Mesendoderm (in vitro differentiated cells): ENCODE data around the gene TADA3.

Experiments
- DNase-seq: peaks from one replicate; pipeline ENCODE4 v3.0.0; 2013
- H2AK5ac ChIP-seq: 2 replicates; pipeline ENCODE4 v1.6.1; 2013; ENCODE audit warnings: low read length, inconsistent platforms
- H2BK120ac ChIP-seq: 2 replicates; pipeline ENCODE4 v1.6.1; 2013; ENCODE audit warnings: low read depth, mild to moderate bottlenecking, low read length, moderate library complexity, mixed read lengths
- H2BK15ac ChIP-seq: replicated peaks from 2 replicates; pipeline ENCODE4 v1.6.1; 2013; ENCODE audit warnings: low read depth, mild to moderate bottlenecking, moderate library complexity
- H2BK5ac ChIP-seq: 2 replicates; pipeline ENCODE4 v1.6.1; 2013; ENCODE audit warnings: low read length, inconsistent platforms
- H3K18ac ChIP-seq: 2 replicates; pipeline ENCODE4 v1.6.1; 2013; ENCODE audit warnings: mild to moderate bottlenecking, low read length, mixed read lengths
- H3K23ac ChIP-seq: one replicate; pipeline ENCODE4 v1.6.1; 2013; ENCODE audit warnings: low read length
- H3K27ac ChIP-seq: 2 replicates; pipeline ENCODE4 v1.5.1; 2013; ENCODE audit warnings: low read depth, mild to moderate bottlenecking, inconsistent platforms, low read length, moderate library complexity
- H3K27me3 ChIP-seq: 2 replicates; pipeline ENCODE4 v1.6.1; 2013; ENCODE audit warnings: low read length, control low read depth, mild to moderate bottlenecking, inconsistent platforms; ENCODE audit not compliant: insufficient read depth, poor library complexity
- H3K36me3 ChIP-seq: 2 replicates; pipeline ENCODE4 v1.6.1; 2013; ENCODE audit warnings: low read length, inconsistent platforms; ENCODE audit not compliant: control insufficient read depth, insufficient read depth
- H3K4ac ChIP-seq: one replicate; pipeline ENCODE4 v1.6.1; 2013; ENCODE audit warnings: low read depth, mild to moderate bottlenecking, low read length, moderate library complexity
- H3K4me1 ChIP-seq: 2 replicates; pipeline ENCODE4 v1.6.1; 2013; ENCODE audit warnings: low read depth, low read length, inconsistent platforms; ENCODE audit not compliant: control insufficient read depth
- H3K4me2 ChIP-seq: 2 replicates; pipeline ENCODE4 v1.6.1; 2013; ENCODE audit warnings: low read length
- H3K4me3 ChIP-seq: 2 replicates; pipeline ENCODE4 v1.5.1; 2013; ENCODE audit warnings: mild to moderate bottlenecking, low read length
- H3K56ac ChIP-seq: one replicate; pipeline ENCODE4 v1.6.1; 2013; ENCODE audit warnings: low read length
- H3K79me1 ChIP-seq: 2 replicates; pipeline ENCODE4 v1.6.1; 2013; ENCODE audit warnings: low read length, inconsistent platforms
- H3K79me2 ChIP-seq: 2 replicates; pipeline ENCODE4 v1.6.1; 2013; ENCODE audit warnings: mild to moderate bottlenecking, low read length; ENCODE audit not compliant: control insufficient read depth, insufficient read depth
- H3K9ac ChIP-seq: 2 replicates; pipeline ENCODE4 v1.6.1; 2013; ENCODE audit warnings: low read length, inconsistent platforms
- H4K5ac ChIP-seq: one replicate; pipeline ENCODE4 v1.6.1; 2013; ENCODE audit warnings: low read length
- H4K8ac ChIP-seq: one replicate; pipeline ENCODE4 v1.6.1; 2013; ENCODE audit warnings: low read depth, mild to moderate bottlenecking, control low read depth, low read length, moderate library complexity
- WGBS: extraction: QIAGEN DNeasy Blood & Tissue Kit; methylation state at CpG from one replicate; pipeline ENCODE4 v1.1.7; 2013; ENCODE audit warnings: low lambda C conversion rate, missing lambda C conversion rate; ENCODE audit not compliant: insufficient coverage; ENCODE audit errors: extremely low coverage; 5-methylcytosine and 5-hydroxymethylcytosine counted together

The TADA3 gene

DNA sequence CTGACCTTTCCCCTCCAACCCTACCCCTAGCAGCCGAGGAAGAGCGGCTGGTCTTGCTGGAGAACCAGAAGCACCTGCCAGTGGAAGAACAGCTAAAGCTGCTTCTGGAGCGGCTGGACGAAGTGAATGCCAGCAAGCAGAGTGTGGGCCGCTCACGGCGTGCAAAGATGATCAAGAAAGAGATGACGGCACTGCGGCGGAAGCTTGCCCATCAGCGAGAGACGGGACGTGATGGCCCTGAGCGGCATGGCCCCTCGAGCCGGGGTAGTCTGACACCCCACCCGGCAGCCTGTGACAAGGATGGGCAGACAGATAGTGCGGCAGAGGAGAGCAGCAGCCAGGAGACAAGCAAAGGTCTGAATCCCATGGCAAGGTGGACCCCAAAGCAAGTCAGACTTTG lies 48.7 kb downstream of the TADA3 start:
- Histone ChIP-seq H3K4ac (no peak overlapping the region), H4K5ac (no peak overlapping the region), H3K27ac (no peak overlapping the region), H3K27me3 (no peaks in the 10 kb centered on the region), H3K9ac (no peak overlapping the region), H3K79me2 (no peaks in the 10 kb centered on the region), H2AK5ac (no peak overlapping the region), H2BK120ac (no peak overlapping the region), H3K56ac (no peak overlapping the region), H3K4me3 (no peak overlapping the region), H4K8ac (no peak overlapping the region), H3K79me1 (no peaks in the 10 kb centered on the region), H2BK15ac (no peak overlapping the region), H3K4me2 (no peak overlapping the region), H2BK5ac (no peak overlapping the region), H3K36me3 (peaks cover 41% of the 10 kb centered on the region), H3K23ac (no peak overlapping the region), H3K18ac (no peak overlapping the region), H3K4me1 (no peaks in the 10 kb centered on the region)
- DNase-seq = no peak
- WGBS = no CpG with 5 or more reads among the region's 18 CpGs

DNA sequence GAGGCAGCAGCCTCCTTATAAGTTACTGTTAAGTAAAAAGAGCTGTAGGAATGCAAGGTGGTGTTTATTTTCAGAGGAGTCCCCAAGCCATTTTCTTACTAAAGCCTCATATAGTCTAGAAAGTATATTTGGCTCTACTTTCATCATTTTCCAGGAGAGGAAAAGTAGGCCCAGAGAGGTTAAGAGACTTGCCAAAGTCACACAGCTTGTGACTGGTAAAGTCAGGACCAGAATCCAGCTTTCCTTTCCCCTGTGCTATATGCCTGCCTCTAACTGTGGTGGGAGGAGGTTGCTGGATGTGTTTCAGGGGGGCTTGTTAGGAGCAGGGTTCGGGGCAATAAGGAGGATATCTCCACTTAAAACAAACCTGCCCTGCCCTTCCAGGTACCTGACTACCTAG lies 49.7 kb downstream of the TADA3 start:
- H3K4me1 ChIP-seq = no peaks in the 10 kb centered on the region
- H2BK5ac ChIP-seq = no peak overlapping the region
- H2BK15ac ChIP-seq = no peak overlapping the region
- no CpG with 5 or more reads among the region's 1 CpG for WGBS
- H3K79me2 ChIP-seq = no peaks in the 10 kb centered on the region
- no peak overlapping the region for H3K4me2 ChIP-seq
- no peak overlapping the region for H4K5ac ChIP-seq
- DNase-seq = no peak
- peaks cover 41% of the 10 kb centered on the region for H3K36me3 ChIP-seq
- H4K8ac ChIP-seq = no peak overlapping the region
- H3K27me3 ChIP-seq = no peaks in the 10 kb centered on the region
- no peak overlapping the region for H3K27ac ChIP-seq
- H2AK5ac ChIP-seq = no peak overlapping the region
- H3K18ac ChIP-seq = no peak overlapping the region
- H3K4me3 ChIP-seq = no peak overlapping the region
- H3K9ac ChIP-seq = no peak overlapping the region
- no peak overlapping the region for H3K4ac ChIP-seq
- no peaks in the 10 kb centered on the region for H3K79me1 ChIP-seq
- H2BK120ac ChIP-seq = no peak overlapping the region
- no peak overlapping the region for H3K56ac ChIP-seq
- no peak overlapping the region for H3K23ac ChIP-seq

DNA sequence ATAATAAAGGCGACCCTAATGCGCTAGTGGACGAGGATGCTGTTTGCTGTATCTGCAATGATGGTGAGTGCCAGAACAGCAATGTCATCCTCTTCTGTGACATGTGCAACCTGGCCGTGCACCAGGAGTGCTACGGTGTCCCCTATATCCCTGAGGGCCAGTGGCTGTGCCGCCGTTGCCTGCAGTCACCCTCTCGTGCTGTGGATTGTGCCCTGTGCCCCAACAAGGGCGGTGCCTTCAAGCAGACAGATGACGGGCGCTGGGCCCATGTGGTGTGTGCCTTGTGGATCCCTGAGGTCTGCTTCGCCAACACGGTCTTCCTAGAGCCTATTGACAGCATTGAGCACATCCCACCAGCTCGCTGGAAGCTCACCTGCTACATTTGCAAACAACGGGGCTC lies 53.1 kb downstream of the TADA3 start:
- Histone ChIP-seq H3K27me3 (no peaks in the 10 kb centered on the region), H3K36me3 (peaks cover 31% of the 10 kb centered on the region), H3K18ac (no peak overlapping the region), H3K56ac (no peak overlapping the region), H2BK15ac (no peak overlapping the region), H3K79me1 (peaks cover 9% of the 10 kb centered on the region), H3K4ac (no peak overlapping the region), H4K8ac (no peak overlapping the region), H3K4me1 (no peaks in the 10 kb centered on the region), H3K79me2 (peaks cover 3% of the 10 kb centered on the region), H3K27ac (no peak overlapping the region), H2BK5ac (no peak overlapping the region), H4K5ac (no peak overlapping the region), H3K9ac (no peak overlapping the region), H3K4me2 (no peak overlapping the region), H2AK5ac (no peak overlapping the region), H3K23ac (no peak overlapping the region), H2BK120ac (no peak overlapping the region), H3K4me3 (no peak overlapping the region)
- DNase-seq = no peak
- no CpG with 5 or more reads among the region's 15 CpGs for WGBS

DNA sequence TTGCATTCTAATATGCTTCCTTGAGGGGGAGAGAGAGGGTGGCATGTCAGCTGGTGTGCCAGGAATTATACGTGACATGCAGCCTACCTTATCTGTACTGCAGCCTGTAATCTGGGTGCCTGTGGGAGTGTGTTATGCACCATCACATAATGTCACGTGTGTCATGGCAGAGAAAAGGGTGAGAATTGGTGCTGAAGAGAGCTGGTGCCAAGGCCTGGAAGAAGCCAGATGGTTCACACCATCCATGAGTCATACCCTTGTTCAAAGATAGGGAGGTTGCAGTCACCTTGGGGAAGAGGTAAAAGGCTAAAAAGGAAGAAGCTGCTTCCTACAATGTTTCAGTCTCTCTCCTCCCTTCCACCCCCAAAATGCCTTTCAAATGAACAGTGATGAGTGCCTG lies 55.4 kb downstream of the TADA3 start:
- Histone ChIP-seq H2BK15ac (no peak overlapping the region), H2AK5ac (no peak overlapping the region), H3K27ac (no peak overlapping the region), H3K56ac (no peak overlapping the region), H3K4me2 (no peak overlapping the region), H3K4ac (no peak overlapping the region), H3K23ac (no peak overlapping the region), H3K9ac (no peak overlapping the region), H3K18ac (no peak overlapping the region), H2BK120ac (no peak overlapping the region), H4K5ac (no peak overlapping the region), H3K36me3 (peaks cover 18% of the 10 kb centered on the region), H3K4me3 (no peak overlapping the region), H4K8ac (no peak overlapping the region), H3K79me1 (peaks cover 26% of the 10 kb centered on the region), H2BK5ac (no peak overlapping the region), H3K4me1 (peaks cover 3% of the 10 kb centered on the region), H3K79me2 (peaks cover 25% of the 10 kb centered on the region), H3K27me3 (no peaks in the 10 kb centered on the region)
- no peak for DNase-seq
- WGBS = no CpG with 5 or more reads among the region's 2 CpGs

DNA sequence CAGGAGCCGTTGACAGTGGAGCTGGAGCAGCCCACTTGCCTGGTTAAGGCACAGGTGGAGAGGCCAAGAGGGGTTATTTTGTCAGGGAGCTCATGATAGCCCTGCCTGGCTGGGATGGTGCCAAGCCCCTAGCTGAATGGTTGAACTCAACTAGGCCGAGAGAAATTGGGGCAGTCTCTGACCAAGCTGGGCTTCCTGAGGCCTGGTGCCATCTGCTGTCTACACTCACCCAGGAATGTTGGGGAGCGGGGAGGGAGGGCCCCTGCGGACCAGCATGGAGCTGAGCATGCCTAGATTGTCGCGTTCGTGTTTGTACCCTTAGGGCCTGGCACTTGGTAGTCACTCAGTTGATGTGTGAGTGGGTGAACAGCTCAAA lies 59.5 kb downstream of the TADA3 start:
- Histone ChIP-seq H4K5ac (no peak overlapping the region), H2AK5ac (no peak overlapping the region), H3K36me3 (peaks cover 7% of the 10 kb centered on the region), H3K4me2 (peak overlapping the region; percentile 33), H3K9ac (peak overlapping the region; percentile 94), H3K79me1 (peaks cover 26% of the 10 kb centered on the region), H3K23ac (no peak overlapping the region), H3K79me2 (peaks cover 25% of the 10 kb centered on the region), H2BK120ac (no peak overlapping the region), H2BK5ac (no peak overlapping the region), H2BK15ac (no peak overlapping the region), H3K56ac (peak overlapping the region; percentile 96), H3K4me1 (peaks cover 3% of the 10 kb centered on the region), H3K27me3 (no peaks in the 10 kb centered on the region), H3K27ac (no peak overlapping the region), H3K4ac (no peak overlapping the region), H3K4me3 (peak overlapping the region; percentile 72), H4K8ac (no peak overlapping the region), H3K18ac (no peak overlapping the region)
- DNase-seq = no peak
- WGBS = no CpG with 5 or more reads among the region's 7 CpGs

DNA sequence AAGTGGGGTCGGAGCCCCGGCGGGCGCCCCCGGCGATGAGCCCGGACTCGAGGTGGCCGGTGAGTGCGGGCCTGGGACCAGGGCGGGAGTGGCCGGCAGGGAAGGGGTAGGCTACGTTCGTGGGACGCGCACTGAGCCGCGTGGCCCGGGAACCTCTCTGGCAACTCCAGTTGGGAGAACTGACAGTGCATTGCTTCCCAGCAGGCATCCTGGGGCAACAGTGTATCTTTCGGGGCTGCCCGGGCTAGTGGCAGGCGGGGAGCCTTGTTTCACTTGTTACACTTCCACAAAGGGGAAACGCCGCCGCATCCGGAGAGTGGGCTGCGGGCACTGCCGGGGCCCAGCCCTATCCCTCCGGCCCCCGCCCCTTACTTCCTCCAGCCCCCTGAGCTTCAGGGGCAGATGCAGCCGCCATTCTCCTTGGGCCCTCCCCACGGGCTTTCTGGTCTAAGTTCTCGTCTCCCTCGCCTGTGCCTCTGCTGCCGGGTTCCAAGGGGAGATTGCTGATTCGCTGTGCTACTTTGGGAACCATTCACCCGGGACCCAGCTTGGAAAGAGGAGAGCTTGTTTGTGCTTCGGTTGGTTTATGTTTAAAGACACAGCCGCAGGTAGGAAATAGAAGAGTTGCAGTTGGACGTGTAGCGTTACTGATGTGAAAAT lies 60.1 kb downstream of the TADA3 start:
- peak overlapping the region; percentile 96 for H3K56ac ChIP-seq
- no peak overlapping the region for H4K5ac ChIP-seq
- no peak overlapping the region for H2BK15ac ChIP-seq
- peaks cover 25% of the 10 kb centered on the region for H3K79me2 ChIP-seq
- H3K27me3 ChIP-seq = no peaks in the 10 kb centered on the region
- no peak overlapping the region for H2AK5ac ChIP-seq
- no peak overlapping the region for H2BK120ac ChIP-seq
- H3K79me1 ChIP-seq = peaks cover 24% of the 10 kb centered on the region
- H4K8ac ChIP-seq = no peak overlapping the region
- peak overlapping the region; percentile 98 for H3K18ac ChIP-seq
- peaks cover 7% of the 10 kb centered on the region for H3K36me3 ChIP-seq
- WGBS = no CpG with 5 or more reads among the region's 41 CpGs
- H2BK5ac ChIP-seq = no peak overlapping the region
- H3K4me1 ChIP-seq = peaks cover 3% of the 10 kb centered on the region
- peak overlapping the region; percentile 94 for H3K9ac ChIP-seq
- peak; percentile 25 for DNase-seq
- H3K4me3 ChIP-seq = peak overlapping the region; percentile 72
- H3K27ac ChIP-seq = peak overlapping the region; percentile 89
- H3K4me2 ChIP-seq = peak overlapping the region; percentile 33
- H3K23ac ChIP-seq = no peak overlapping the region
- H3K4ac ChIP-seq = no peak overlapping the region
